ENCODE results near the gene SNRNP48.

SNRNP48 gene

DNA sequence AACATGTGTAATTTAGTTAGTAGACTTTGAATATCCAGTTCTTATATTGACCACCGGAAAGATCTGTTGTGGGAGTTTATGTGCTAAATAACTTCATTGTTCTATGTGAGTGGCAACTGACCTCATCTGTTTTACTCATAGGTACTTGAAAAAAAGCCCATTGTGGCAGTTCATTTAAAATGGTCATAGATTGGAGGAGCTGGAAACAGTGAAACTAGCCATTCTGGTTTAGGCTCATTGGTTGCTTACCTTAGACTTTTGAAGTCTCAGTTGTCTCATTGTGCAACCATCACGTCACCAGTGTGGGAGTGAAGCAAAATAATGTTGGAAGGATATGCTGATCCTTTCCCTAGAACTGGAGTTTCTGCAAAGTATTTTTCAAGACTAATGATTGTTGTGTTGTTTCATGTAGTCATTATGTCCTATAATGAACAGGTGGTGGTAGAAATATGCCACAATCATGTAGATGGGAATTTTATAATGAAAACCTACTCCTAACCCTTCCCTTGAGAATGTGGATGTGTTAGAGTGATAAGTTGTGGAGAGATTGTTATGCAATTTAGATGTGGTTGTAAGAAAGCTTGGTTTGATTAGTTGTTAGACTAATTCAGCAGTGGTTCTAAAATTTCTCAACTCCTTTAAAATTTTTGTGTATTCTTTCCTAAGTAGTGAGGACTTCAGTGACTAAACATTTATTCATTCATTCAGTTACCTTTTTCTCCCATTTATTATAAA is 30.2 kb upstream of the SNRNP48 start:
- no peak for DNase-seq

DNA sequence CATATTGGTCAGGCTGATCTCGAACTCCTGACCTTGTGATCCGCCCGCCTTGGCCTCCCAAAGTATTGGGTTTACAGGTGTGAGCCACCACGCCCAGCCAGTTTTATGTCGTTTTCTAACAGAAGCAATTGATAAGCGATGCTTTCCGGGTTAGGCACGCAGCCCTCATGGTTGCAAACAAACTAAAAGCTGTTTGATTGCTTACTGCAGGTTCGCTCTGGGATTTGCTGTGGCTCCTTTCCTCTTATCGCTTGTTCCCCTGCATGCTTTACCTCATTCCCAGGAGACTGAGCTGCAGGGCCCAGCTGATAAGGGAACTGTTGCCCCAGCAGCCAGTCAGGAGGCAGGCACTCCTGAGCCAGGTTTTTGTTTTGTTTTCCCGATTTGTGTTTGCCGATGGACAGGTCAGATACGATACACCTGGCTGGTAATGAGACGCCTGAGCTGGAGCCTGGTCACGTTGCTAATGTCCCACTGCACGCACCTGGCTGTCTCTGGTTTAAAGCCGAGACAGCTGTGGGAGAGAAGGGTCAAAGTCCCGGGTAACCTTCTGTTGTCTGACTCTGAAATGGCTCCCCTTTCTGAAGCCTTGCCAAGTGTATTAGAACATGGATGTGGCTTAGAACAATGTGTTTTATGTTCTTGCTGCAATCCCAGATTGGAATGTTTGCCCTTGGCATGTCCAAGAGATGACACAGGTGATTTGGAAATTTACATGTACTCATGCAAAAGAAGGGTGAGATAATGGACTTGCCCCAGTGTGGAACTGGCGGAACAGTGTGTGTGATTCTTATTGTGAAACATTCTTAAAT is 28.6 kb upstream of the SNRNP48 start:
- no peak for DNase-seq

DNA sequence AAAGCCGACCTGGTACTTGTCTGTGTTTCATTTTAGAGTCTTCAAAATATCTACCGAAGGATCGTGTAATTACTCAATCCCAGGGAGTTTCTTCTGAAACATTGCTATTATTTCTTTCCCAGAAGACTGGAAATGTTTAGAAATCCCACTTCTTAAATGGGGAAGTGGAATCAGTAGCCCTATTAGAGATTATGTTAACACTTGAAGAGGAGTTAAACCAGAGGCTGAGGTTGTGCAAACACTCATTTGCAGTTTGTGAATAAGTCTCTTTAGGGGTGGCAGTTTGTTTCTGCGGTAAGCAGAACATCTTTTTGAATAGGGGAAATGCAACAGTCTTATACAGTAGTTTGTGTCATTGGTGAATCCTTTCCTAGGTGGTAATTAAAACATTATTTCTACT is 27.2 kb upstream of the SNRNP48 start:
- no peak for DNase-seq

DNA sequence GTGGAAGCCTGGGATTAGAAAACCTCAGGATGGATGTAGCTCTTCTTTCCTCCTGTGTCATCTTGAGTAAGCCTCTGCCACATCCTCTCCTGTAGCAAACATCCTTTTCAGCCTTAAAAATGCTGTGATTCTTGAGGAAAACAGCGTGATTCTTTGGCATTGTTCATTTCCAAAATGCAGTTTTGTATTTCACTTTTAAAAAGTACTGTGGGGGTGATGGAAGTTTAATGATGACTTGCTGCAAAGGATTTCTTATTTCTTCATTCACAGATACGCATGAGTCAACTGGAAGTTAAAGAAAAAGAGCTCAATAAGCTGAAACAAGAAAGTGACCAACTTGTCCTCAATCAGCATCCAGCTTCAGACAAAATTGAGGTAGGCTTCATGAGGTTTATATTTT is 23.9 kb upstream of the SNRNP48 start:
- DNase-seq: no peak

DNA sequence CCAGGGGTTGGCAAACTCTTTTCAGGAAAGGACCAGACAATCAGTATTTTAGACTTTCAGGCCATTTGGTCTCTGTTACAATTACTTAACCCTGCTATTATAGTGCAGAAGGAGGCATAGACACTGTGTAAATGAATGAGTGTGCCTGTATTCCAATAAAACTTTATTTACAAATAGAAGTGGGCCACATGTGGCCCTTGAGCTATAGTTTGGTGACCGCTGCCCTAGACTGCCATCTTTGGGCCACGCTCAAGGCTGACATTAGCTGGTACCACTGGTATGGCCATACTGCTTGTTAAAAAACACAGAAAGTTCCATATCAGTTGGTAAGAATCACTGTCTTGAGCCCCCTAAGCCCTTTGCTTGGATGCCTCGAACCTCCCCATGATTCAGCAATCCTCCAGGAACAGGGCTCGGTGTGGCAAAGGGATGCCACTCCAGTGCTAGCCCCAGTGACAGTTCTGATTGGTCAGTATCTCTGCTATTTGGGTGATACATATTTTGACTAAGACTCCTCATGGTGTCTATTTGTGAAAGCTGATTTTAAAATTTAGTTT is 23.3 kb upstream of the SNRNP48 start:
- no peak for DNase-seq

DNA sequence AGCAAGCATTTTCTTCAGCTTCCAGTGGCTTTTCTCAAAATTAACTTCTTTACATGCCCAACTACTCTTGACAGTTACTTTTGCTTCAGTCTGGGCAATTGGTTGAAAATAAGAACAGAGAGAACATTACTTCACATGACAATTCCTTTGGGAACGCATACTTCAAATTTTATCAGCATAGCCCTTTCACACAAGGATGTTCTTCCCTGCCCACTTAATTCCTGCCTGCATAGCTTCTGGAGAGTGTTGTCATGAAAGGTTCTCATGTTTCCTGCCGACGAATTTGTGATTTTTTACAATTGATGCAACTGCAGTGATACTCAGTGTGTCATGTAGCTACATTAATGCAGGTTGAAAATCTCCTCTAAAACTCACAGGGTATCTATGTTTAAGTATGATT is 22.0 kb upstream of the SNRNP48 start:
- DNase-seq: no peak

DNA sequence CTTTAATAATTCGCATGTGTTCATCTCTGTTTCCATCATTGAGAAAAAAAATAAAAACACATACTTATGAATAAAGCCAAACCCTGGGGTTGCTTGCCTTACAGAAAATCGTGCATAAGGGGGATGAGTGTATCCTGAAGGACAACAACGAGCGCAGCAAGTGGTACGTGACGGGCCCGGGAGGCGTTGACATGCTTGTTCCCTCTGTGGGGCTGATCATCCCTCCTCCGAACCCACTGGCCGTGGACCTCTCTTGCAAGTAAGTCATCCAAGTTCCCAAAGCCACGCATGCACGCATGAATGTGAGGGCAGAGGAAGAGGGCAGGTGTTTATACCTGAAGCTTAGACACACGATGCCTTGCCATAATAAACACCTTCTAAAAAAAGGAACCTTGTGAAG is 20.9 kb upstream of the SNRNP48 start:
- DNase-seq: no peak

DNA sequence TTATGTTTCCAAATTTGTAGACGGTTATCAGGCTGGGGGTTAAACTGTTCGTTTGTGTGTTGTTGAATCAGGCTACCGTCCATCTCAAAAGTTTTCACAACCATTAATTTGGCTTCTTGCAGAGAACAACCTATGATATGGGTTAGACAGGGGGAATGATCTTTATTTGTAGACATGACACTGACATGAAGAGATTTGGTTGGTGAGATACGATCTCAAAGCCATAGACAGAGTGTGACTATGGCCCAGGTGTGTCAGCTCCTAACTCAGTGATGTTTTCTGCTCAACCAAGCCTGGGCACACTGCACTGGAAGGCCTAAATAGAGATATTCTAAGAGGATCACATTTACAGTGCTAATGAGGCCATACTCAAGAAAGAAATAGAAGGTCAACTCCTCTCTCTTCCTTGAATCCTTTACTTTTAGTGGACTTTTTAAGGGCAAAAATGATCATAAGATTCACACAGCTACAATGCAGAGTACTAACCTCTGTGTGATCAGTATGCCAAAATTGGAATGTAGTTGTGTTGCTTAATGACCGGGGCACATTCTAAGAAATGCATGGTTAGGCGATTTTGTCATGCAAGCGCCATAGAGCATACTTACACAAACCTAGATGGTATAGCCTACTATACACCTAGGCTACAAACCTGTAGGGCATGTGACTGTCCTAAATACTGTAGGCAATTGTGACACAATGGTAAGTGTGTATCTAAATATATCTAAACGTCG is 17.6 kb upstream of the SNRNP48 start:
- DNase-seq: no peak

DNA sequence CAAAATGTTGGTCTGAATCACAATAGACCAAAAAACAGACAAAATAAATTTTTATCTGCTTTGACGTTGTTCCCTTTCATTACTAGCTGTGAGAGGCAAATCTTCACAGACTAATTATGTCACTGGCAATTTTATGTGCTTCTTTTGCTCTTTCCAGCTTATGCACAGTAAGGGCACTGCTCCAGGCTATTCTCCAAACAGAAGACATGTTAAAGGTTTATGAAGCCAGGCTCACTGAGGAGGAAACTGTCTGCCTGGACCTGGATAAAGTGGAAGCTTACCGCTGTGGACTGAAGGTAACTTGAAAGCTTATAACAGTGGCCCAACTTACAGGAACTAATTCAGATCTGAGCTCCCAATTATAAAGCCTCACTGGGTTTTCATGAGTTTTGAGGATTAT is 15.5 kb upstream of the SNRNP48 start:
- DNase-seq: no peak

DNA sequence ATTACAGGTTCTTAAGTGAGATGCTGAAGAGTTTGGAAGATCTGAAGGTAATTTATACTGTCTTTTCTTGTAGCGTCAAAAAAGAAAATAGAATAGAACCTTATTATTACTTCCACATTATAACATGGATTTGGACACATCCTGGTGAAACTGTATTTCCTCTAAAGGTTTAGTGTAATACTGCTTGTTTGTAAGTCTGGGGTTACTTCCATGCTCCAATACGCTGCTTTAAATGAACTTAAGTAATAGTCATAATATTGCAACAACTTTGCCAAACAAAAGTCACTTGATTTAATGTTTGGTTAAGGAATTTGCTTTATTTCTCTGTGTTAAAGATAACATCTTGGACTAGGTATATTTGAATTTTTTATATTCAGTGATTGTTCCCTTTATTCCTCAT is 11.5 kb upstream of the SNRNP48 start:
- no peak for DNase-seq

DNA sequence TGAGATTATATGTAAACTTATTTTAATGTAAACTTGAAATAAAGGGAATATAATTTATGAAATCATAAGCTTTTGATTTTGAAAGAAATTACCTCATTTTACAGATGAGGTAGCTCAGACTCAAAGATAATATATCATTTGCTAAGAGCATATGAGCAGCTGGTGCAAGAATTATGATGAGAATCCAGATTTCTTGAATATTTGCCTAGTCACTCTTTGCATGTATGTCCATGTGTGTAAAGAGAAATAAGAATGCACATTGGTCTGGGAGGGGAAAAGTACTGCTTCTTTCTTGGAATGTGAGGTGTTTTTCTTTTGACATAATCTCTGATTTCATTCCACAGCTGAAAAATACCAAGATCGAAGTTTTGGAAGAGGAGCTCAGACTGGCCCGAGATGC is 11.1 kb upstream of the SNRNP48 start:
- no peak for DNase-seq

DNA sequence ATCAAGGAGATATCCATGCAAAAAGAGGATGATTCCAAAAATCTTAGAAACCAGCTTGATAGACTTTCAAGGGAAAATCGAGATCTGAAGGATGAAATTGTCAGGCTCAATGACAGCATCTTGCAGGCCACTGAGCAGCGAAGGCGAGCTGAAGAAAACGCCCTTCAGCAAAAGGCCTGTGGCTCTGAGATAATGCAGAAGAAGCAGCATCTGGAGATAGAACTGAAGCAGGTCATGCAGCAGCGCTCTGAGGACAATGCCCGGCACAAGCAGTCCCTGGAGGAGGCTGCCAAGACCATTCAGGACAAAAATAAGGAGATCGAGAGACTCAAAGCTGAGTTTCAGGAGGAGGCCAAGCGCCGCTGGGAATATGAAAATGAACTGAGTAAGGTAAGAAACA is 10.1 kb upstream of the SNRNP48 start:
- DNase-seq: no peak

DNA sequence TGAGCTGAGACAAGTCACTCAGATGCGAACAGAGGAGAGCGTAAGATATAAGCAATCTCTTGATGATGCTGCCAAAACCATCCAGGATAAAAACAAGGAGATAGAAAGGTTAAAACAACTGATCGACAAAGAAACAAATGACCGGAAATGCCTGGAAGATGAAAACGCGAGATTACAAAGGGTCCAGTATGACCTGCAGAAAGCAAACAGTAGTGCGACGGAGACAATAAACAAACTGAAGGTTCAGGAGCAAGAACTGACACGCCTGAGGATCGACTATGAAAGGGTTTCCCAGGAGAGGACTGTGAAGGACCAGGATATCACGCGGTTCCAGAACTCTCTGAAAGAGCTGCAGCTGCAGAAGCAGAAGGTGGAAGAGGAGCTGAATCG is 9.5 kb upstream of the SNRNP48 start:
- no peak for DNase-seq

DNA sequence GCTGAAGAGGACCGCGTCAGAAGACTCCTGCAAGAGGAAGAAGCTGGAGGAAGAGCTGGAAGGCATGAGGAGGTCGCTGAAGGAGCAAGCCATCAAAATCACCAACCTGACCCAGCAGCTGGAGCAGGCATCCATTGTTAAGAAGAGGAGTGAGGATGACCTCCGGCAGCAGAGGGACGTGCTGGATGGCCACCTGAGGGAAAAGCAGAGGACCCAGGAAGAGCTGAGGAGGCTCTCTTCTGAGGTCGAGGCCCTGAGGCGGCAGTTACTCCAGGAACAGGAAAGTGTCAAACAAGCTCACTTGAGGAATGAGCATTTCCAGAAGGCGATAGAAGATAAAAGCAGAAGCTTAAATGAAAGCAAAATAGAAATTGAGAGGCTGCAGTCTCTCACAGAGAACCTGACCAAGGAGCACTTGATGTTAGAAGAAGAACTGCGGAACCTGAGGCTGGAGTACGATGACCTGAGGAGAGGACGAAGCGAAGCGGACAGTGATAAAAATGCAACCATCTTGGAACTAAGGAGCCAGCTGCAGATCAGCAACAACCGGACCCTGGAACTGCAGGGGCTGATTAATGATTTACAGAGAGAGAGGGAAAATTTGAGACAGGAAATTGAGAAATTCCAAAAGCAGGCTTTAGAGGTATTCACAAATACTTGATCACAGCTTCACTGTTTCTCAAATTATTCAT is 8.9 kb upstream of the SNRNP48 start:
- DNase-seq: no peak

DNA sequence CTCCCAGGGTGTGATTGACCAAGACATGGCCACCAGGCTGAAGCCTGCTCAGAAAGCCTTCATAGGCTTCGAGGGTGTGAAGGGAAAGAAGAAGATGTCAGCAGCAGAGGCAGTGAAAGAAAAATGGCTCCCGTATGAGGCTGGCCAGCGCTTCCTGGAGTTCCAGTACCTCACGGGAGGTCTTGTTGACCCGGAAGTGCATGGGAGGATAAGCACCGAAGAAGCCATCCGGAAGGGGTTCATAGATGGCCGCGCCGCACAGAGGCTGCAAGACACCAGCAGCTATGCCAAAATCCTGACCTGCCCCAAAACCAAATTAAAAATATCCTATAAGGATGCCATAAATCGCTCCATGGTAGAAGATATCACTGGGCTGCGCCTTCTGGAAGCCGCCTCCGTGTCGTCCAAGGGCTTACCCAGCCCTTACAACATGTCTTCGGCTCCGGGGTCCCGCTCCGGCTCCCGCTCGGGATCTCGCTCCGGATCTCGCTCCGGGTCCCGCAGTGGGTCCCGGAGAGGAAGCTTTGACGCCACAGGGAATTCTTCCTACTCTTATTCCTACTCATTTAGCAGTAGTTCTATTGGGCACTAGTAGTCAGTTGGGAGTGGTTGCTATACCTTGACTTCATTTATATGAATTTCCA is 4.6 kb upstream of the SNRNP48 start:
- DNase-seq: no peak

DNA sequence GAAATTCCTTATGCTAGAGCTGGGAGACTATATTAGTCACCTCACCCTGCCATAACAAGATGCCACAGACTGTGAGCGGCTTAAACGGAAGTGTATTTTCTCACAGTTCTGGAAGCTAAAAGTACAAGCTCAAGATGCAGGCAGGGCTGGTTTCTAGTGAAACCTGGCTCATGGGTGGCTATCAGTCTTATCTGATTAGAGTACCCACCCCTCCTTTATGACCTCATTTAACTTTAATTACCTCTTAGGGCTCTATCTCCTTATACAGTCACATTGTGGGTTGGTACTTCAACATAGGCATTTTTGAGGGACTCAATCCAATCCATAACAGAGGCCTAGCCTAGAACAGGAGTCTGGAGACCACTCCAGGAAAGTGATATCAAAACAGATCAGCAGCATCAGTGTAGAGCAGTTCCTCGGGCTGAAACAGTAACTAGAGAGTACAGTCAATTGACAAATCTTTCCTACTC is 2.3 kb upstream of the SNRNP48 start:
- no peak for DNase-seq

DNA sequence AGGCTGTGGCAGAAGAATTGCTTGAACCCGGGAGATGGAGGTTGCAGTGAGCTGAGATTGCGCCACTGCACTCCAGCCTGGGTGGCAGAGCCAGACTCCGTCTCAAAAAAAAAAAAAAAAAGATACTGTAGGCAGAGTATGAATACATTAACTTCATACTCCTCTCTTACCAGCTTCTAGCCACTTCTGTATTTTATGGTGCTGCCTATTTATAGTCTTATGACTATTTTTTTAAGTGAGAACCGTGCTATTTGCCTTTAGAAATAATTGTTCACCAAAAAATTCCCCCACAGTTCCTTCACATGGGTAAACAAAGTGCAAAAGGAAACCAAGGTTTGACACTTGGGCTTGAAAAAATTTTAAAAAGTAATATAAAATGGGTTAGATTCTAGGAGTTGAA is 1.5 kb upstream of the SNRNP48 start:
- no peak for DNase-seq

DNA sequence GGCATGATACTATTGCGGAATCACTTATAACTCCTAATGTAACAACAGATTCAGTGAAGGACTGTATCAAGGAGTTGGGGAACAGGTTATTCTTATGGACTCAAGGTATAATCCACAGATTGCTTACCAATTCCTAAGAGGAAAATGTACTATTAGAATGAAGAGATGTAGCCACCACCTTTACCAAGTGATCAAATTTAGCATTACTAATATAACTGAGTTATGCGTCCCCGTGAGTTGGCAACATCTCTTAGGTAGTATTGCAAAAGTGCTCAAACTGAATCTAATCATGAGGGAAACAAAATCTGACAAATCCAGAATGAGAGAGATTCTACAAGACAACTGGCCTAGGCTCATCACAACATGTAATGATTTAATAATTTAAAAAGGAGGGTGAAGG is 777 bp upstream of the SNRNP48 start:
- no peak for DNase-seq

DNA sequence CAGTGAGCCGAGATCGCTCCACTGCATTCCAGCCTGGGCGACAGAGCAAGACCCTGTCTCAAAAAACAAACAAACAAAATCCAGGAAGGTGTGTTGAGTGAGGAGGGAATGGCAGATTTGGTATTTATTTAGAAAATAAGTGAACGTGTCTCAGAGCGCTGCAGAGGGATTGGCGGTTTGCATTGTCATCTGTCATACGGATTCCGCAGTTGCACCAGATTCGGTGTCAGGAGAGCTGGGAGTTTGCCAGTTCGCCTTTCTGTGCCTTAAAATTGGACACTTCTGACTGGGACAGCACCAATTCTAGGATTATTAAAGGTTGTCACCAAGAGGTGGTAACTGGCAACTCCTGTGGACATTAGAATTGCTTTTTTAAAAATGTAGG is 912 bp downstream of the SNRNP48 start:
- no peak for DNase-seq

DNA sequence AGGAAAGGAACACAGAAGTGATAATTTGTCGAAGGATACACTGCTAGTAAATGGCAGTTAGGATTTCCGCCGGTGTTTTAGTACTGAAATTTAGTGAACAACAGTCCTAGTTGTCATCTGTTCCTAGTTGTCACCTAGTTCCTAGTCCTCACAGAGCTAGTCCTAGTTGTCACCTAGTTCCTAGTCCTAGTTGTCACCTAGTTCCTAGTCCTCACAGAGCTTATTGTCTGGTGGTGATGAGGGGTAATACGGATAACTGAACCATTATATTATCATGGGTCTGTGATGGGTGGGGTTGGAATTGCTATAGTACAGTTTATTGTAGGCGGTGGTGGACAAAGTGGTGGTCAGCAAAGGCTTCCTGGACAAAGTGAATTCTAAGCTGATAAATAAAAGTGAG is 1.8 kb downstream of the SNRNP48 start:
- no peak for DNase-seq

DNA sequence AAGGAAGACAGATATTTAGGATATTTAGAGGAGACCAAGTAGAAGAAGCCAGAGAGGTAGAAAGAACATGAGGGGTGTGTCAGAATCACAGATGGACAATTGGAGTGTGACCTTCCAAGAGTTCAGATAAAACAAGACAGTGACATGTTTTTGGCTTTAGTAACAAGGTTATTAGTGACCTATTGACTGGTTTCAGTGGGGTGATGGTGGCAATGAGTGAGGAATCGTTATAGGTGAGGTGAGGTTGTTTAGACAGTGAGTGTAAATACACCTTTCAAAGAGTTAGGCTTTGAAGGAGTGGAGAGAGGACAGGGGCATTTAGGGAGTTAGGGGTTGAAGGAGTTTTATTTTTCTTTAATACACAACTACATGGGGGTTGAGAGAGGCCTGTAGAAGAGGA is 3.2 kb downstream of the SNRNP48 start:
- no peak for DNase-seq

DNA sequence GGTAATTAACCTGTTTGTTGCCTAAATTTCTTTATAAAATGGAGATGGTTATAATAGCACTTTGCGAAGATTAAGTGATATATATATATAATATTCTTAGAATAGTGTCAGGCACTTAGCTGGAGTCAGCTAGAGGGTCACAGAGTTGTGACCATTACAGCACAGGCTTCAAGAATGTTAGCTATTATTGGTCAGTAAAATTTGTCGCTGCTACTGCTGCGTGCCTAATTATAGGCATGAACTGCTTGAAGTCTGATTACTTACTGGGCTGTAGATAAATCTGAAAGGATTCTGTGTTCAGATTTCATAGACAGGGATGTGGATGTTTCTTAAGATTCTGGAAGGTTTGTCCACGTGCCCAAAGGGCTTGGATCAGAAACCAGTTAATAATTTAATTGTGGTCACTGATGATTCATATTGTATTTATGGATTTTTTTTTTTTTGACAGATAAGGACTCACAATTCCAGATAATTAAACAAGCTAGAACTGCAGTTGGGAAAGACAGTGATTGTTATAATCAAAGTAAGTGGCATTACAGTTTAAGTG is 4.7 kb downstream of the SNRNP48 start:
- no peak for DNase-seq

Data from CD4-positive, alpha-beta T cell treated with Interleukin-1 beta for 1 hour (primary cell).